Activated CD8-positive, alpha-beta memory T cell treated with anti-CD3 and anti-CD28 coated beads, Interleukin-2, amount 50 U/mL, for 24 hours (primary cell): ENCODE data around the gene HJURP.

Experiments
- DNase-seq: peaks from one replicate; pipeline ENCODE4 v3.0.0-alpha.2; 2020; ENCODE audit errors: extremely low read depth

The HJURP gene

DNA sequence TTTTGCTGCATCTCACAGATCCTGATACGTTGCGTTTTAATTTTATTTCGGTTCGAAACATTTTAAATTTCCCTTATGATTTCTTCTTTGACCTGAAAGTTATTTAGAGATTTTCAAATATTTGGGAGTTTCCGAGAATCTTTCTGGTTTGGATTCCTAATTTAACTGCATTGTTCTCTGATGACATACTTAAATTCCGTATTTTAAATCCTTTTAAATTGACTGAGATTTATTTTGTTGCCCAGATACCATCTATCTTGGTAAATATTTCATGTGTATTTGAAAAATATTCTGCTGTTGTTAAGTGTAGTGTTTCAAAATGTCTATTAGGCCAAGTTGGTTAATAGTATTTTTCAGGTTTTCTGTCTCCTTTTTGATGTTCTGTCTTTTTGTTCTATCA is 38.5 kb downstream of the HJURP start:
- no peak for DNase-seq

DNA sequence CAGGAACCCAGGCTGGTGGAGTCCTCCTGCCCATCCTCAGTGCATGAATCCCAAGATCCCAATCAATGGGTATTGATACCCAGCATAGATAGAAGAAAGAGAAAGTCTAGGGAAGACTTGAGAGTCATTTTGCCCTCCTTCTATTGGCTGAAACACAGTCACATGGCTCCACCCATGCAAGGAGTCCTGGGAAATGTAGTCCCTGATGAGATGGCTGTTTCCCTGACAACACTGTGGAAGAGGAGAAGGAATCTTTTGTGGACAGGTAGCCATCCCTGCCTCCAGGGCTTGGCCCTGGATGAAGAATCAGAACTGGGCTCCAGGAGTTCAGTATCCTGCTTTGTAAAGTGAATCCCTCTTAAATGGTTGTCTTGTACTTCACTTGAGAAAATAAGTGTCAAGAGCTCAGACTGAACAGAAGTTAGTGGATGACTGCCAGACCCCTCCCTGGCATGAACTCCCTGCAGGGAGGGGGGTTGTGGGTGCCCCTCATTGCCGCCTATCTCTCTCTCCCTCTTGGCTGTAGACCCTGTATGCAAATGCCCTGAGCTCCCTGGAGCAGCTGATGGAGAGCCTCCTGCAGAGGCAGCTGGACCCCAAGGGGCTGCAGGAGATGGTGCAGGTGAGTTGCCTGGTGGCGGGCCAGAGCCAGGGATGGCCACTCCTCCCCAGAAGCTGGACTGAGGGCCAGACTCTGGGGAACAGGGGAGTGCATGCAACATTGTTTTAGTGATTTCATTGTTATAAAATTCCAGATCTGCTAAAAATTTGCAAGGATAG is 40.1 kb downstream of the HJURP start:
- no peak for DNase-seq

DNA sequence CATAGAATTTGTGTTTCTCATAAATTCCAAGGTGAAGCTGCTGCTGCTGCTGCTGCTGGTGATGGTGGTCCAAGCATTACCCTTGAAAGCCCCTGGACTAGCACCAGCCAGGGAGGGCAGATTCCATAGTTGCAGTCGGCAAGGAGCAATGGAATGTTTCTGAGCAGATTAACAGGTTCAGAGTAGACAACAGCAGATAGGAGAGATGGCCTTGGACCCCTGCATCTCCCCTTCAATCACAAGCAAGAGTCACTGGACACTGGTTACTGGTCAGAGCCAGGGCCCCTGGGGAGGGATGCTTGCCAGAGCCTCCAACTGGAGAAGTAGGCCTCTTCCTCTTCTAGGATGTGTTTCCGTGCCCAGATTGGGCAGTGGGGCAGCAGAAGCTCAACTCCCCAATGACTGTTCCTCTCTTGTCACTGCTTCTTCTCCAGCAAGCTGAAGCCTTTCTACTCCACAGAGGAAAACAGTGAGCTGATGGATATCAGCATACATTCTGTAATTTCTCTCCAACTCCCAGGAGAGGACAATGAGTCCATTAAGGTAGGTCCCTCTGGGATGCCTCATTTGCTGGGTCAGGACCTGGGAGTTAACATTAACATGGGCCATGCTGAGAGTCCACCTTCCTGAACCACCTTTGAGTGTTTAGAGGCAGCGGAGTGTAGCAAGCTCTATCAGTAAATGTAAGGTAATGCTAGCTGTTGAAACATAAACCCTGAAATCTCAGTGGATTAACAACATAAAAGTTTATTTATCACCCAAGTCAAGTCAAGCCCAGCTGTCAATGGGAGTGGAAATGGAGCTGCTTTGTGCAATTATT is 40.9 kb downstream of the HJURP start:
- DNase-seq = no peak

DNA sequence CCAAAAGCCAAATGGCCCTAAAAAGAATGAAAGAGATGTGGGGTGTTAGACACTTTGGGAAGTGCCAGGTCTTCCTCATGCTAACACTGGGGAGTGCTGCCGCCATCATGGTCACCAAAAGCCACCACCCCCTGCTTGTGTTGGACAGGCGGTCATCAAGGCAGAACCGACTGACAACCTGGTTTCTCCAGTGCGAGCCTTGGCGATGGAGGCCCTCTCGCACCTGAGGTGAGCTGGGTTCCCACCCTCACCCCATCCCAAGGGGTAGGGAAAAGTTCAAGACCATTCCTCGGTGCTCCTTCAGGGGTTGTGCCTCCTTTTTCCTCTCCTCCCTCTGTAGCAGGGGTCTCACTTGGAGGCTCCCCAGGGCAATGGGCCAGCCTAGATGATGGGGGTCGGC is 42.6 kb downstream of the HJURP start:
- DNase-seq = no peak

DNA sequence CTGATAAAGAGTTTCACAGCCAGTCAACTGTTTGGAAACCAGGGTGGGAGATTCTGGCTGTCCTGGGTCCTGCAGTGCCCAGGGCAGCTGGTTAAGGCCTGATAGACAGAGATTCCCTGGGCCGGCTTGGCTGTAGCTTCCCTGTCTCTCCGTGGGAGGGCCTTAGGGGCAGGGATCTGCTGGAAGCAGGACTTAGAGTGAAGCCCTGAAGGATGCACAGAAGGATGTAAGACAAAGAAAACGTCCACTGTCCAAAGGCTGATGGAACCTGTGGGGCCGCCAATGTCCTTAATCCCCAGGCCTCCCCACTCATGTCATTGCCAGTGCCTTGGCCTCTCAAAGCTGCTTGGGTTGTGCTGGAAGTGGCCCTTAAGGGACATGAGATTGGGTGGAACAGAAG is 43.2 kb downstream of the HJURP start:
- DNase-seq = no peak

DNA sequence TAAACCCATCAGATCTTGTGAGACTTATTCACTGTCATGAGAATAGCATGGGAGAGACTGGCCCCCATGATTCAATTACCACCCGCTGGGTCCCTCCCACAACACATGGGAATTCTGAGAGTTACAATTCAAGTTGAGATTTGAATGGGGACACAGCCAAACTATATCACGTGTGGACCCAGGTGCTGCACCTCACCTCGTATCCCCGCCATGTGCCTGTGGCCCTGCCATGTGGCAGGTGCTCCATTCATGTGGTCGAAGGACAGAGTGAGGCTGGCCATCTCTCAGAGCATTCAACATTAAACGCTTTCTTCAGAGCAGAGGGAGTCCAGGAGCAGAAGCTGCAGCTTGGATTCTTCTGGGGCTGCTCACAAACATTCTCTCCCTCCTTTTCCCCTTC is 44.0 kb downstream of the HJURP start:
- no peak for DNase-seq

DNA sequence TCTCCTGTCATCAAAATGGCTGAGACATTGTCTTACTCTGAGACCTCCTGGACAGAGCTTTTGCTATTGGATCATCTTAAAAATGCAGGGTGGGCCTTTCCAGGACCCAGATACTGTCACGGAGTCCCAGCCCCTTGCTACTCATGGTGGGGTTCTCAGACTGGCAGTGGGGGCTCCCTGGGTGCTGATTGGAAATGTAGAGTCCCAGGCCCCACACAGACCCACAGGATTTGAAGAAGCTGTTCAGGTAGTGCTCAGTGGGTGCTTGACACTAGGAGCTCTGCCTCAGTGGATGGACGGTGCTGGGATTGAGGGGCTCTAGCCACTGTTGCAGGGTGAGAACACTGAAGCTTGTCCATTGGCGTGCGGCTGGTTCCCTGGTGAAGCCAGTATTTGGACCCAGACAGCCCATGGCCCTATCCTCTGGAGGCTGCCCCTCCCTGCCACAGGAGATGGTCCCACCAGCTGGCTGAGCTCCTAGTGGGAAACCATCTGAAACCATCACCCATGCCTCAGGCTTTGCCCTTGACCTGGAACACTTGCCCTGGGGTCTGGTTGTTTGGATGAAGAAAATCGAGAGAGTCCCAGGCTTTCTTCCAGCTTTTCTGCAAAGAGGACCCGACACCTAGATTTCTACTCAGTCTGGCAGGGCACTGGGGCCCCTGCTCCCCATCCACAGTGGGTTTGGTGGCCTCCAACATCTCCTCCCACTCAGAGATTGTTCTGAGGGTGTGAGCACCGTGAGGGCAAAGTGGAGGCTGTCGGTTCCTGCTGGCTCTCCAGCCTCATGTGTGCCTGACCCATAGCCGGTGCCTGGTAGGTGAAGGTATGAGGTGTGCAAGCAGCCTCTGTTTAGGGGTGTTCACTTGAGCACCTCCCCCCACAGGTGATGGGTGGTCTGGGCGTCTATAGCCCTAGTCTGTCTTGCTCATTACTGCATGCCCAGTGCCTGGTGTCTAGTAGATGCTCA is 46.1 kb downstream of the HJURP start:
- DNase-seq = no peak

DNA sequence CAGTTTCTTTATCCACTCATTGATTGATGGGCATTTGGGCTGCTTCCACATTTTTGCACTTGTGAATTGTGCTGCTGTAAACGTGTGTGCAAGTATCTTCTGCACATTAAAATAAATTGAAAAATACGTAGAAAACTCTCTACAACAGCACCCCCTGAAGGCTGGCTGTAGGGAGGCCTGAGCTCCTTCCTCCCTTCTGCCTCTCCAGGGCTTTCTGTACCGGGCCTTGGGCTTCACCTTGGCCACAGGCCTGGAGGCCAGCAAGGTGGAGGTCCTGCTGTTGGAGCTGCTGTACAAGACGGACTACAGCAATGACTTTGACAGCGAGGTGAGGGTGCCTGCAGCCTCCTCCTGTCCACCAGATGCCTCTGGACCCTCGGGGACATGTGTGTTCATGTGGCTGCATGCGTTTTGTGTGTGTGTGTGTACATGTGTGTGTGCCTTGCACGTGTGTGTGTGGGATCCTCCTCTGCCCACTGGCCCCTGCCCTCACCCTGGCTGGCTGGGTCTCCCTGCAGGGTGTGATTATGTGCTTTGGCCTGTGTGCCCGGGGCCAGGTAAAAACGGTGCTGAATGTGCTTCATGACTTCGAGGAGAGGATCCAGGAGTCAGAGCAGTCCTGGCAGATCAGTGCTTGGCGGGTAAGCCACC is 47.0 kb downstream of the HJURP start:
- no peak for DNase-seq

DNA sequence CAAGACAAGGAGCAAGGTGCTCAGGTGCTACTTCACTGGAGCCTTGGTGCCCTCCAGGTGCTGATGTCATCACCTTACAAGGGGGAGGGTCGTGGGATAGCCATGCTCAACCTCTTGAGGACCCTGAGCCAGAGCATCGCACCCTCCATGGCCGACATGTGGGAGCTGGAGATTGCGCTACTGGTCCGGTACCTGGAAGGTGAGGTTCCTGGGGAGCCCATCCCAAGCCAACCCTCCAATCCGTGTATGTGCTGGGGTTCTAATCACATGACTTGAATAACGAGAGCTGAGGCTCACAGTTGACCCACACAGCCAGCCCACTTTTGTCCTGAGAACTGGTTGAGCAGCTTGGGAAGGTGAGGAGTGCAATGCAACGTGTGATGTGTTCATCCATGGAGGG is 50.3 kb downstream of the HJURP start:
- no peak for DNase-seq

DNA sequence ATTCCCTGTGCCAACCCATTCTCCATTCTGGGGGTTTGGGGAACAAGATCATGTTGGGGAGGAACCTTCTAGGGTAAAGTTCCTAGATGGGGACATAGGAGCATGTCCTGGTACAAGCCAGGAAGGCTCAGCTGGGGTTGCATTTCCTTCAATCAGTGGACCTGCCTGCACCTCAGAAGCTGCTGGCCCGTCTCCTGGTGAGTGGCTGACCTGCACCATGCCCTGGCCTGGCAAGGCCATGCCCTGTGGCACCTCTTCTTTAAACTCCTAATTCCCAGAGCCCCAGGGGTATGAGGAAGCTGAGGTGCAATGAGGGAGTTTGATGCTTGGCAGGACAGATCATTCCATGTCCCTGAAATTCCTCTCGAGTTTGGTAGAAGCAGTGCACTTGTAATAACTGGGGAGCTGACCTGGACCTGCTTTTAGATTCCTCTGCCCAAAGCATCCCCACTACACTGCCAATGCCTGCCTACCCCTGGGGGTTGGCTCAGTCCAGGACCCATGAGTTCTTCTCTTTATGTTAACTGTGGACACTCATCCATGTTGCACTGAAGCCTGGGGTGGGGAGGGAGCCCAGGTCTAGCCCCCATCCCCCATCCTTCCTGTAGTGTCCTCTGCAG is 50.9 kb downstream of the HJURP start:
- no peak for DNase-seq

DNA sequence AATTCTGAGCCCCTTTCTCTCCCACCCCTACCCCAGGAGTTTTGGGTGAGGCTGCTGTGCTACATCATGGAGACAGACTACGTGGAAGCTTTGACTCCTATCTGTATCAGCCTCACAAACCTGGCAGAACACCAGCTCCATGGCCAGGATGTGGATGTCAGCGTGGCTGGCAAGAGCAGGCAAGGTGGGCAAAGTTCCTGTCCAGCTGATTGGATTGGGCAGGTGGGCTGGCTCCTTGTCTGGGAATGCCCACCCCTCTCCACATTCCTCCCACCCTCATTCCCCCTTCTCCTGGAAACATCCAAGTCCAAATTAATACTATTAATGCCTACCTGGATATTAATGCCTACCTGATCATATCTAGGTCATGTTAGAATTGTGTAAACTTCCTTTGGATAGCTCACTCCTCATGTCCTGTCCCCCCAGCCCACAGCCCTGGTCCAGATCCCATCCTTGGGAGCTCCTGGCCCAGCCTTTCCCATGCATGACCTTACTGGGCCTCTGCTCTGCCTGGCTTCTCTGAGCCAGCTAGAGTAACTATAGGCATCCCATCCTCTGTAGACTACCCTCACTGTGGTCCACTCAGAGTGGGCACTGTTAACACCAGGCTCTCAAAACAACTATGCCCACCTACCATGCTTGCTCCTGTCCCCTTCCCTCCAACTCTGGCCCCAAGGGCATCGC is 52.1 kb downstream of the HJURP start:
- no peak for DNase-seq

DNA sequence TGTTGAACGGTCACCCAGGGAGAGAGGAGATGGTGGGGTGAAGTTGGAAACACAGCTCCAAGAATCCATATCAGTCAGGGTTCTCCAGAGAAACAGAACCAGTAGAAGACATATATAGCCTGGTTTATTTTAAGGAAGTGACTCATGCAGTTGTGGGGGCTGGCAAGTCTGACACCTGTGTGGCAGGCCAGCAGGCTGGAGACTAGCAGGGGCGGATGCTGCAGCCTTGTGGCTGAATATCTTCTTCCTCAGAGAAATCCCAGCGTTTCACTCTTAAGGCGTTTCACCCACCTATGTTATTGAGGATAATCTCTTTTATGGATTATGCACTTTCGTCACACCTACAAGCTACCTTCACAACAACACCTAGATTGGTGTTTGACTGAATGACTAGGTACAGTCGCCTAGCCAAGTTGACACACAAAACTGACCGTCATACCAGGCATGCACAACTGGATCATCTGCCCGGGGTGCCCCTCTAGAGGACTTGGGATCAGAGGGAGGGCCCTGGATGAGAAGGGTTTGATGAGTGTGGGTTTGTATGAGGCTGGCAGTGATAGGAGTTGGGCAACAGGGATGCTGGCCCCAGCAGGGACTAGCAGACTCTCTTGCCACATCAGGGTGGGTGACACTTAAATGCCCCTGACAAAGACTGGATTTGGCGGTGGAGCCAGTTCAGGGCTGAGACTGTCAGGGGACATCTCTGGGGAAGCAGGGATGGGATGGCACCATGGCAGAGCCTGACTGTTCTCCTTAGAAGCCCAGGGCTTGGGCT is 52.8 kb downstream of the HJURP start:
- DNase-seq = no peak

DNA sequence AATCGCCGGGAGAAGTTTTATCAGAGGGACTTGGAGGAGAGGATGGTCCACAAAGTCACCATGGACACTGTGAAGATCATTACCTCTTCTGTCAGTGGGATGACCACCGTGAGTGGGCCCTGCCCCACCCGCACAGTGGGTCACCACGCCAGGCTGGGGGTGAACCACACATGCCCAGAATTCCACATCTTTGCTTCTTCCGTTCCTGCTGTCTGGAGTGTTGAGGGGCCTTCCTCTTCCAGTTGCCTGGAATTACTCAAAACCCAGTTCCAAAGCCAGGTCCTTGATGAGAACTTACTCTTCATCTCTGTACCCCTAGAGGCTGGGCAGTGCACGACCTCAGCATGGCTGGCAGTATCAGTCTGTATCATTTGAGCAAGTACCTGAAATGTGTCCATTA is 54.1 kb downstream of the HJURP start:
- no peak for DNase-seq

DNA sequence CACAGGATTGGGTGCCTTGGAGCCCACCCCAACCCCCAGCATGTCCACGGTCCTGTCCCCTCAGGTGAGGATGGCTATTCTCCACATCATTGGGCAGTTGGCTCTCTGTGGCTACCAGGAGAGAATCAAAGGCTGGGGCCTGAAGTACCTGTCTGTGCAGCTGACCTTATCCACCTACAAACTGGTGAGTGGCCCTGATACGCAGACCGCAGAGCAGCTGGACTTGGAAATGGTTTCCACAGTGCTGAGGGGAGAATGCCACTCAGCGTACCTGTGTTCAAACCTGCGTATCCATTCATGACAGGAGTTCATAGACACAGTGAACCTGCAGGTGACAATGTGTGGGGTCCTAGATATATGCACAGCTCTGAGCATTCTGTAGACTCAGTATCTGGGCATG is 54.6 kb downstream of the HJURP start:
- DNase-seq = no peak

DNA sequence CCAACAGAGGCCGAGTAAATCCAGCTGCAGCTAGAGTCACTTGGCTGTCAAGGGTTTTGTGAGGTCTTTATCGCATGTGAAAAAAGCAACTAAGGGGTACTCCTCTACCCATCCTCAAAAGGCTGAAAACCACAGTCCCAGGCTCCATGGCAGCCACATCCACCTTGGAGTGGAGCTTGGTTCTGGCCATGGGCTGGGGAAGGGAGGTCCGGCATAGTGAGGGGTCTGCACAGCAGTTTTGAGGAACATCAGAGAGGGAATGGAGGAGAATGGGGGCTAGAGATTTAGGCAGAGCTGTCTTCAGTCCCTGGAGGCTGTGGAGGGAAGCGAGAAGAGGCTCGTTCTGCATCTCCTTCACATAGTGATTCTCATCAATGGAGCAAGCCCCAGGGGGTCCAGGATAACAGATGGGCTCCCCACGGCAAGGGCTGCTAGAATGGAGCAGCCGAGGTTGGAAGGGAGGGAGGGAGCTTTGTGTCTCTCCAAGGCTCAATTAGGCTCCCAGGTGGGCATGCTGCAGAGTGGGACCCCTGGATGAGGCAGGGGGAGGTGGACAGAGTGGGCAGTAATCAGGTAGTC is 55.2 kb downstream of the HJURP start:
- DNase-seq = no peak

DNA sequence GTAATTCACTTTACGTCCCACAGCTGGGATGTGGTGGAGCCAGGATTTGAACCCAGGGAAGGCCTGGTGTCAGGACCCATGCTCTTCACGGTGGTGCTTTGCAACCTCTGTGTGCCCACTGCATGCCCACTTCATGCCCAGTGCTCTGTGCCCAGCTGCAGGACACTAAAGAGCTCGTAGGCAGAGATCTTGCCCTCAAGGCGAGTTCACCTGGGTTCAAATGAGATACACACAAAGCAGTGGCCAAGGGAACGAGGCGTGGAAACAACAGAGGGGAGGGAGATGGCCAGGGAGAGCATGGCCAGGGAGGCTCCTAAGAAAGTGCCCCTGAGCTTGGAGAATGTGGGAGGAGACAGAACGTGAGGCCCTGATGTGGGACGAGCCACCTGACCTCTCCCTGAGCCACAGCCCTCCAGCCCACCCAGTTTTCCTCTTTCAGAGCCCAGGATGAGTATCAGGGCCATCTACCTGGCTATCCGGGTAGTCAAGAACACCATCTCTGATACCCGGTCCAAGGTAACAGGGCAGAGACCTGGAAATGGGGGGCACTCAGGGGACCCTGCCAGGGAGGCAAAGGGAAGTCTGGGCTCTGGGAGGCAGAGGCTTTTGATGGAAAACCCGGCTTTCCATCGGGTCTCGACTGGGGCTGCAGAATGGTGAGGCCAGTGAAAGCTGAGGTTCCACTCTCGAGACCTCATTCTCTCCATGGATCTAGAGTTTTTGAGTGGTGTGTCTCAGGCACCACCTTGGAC is 55.8 kb downstream of the HJURP start:
- no peak for DNase-seq

DNA sequence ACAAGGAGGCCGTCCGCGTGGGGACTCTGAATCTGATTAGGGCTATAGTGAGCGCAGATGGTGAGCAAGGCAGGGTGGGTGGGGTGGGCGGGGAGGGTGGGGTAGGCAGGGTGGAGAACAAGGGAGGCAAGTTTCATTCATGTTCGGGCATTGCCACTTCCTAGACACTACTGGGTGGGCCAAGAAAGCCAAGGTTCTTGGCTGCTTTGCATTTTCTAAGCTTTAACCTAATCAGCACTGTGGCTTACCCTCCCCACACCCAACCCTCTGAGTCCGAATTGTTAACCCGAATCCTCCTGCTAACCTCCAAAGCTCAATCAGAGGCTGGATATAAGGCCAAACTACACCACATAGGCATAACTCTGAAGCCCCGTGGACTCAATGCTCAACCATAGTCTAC is 58.1 kb downstream of the HJURP start:
- no peak for DNase-seq

DNA sequence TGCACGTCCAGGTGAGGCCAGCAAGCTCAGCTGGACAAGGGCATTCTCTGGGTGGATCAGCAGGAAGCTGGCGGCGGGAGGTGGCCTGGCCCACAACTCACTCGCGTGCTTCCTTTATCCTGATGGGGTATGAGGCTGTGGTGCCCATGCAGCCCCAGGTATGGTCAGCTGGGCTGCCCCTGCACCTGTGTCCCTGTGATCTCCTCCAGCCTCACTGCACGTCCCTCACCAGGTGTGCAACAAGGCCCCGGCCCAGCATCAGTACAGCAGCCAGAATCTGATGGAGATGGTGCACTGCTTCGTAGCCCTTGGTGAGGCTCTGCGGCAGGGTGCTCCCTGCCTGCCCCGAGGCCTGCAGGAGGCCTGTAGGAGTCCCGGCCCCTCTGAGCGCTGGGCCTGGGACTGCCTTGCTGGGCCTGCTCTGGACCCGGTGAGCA is 58.6 kb downstream of the HJURP start:
- DNase-seq = no peak
